H9 (cell line): ENCODE results near the gene NUP43. TPM values are rescaled to one million over a fixed set of nuclear protein-coding genes. Genes with fewer than 3 reads are reported as not detected.

ENCODE experiments used
- DNase-seq: peaks from one replicate; pipeline ENCODE4 v3.0.0-alpha.2; 2017
- H2AFZ ChIP-seq: one replicate; pipeline ENCODE4 v1.6.1; 2013; ENCODE audit warnings: mild to moderate bottlenecking, low read length, control low read depth, moderate library complexity
- H2AK5ac ChIP-seq: 2 replicates; pipeline ENCODE4 v1.6.1; 2013; ENCODE audit warnings: low read length, control low read depth, mixed read lengths; ENCODE audit not compliant: insufficient read length
- H2BK120ac ChIP-seq: one replicate; pipeline ENCODE4 v1.6.1; 2013; ENCODE audit warnings: low read depth, mild to moderate bottlenecking, low read length, control low read depth, inconsistent platforms; ENCODE audit not compliant: poor library complexity, severe bottlenecking
- H2BK12ac ChIP-seq: 2 replicates; pipeline ENCODE4 v1.6.1; 2013; ENCODE audit warnings: low read length, control low read depth, mixed read lengths, low read depth; ENCODE audit not compliant: insufficient read length
- H2BK15ac ChIP-seq: 2 replicates; pipeline ENCODE4 v1.6.1; 2013; ENCODE audit warnings: low read depth, low read length, control low read depth
- H2BK20ac ChIP-seq: one replicate; pipeline ENCODE4 v1.6.1; 2013; ENCODE audit warnings: low read depth, mild to moderate bottlenecking, low read length, control low read depth, inconsistent platforms; ENCODE audit not compliant: poor library complexity, severe bottlenecking
- H2BK5ac ChIP-seq: 2 replicates; pipeline ENCODE4 v1.6.1; 2013; ENCODE audit warnings: low read length, control low read depth, mixed read lengths; ENCODE audit not compliant: insufficient read length
- H3K14ac ChIP-seq: 2 replicates; pipeline ENCODE4 v1.6.1; 2013; ENCODE audit warnings: low read length, control low read depth; ENCODE audit not compliant: insufficient read depth
- H3K18ac ChIP-seq: 2 replicates; pipeline ENCODE4 v1.6.1; 2013; ENCODE audit warnings: low read depth, mild to moderate bottlenecking, mixed read lengths, low read length, control low read depth; ENCODE audit not compliant: insufficient read length
- H3K23ac ChIP-seq: 2 replicates; pipeline ENCODE4 v1.6.1; 2013; ENCODE audit warnings: low read length, control low read depth, mixed read lengths, low read depth; ENCODE audit not compliant: insufficient read length
- H3K23me2 ChIP-seq: 2 replicates; pipeline ENCODE4 v1.6.1; 2013; ENCODE audit warnings: low read depth, mild to moderate bottlenecking, mixed read lengths, low read length, control low read depth; ENCODE audit not compliant: insufficient read length, poor library complexity, severe bottlenecking
- H3K27ac ChIP-seq: 2 replicates; pipeline ENCODE4 v1.5.1; 2013; ENCODE audit warnings: low read length, control low read depth, mixed read lengths, low read depth; ENCODE audit not compliant: insufficient read length
- H3K27me3 ChIP-seq: 2 replicates; pipeline ENCODE4 v1.6.1; 2013; ENCODE audit warnings: low read length, control low read depth, inconsistent platforms; ENCODE audit not compliant: insufficient read depth
- H3K4ac ChIP-seq: 2 replicates; pipeline ENCODE4 v1.6.1; 2013; ENCODE audit warnings: low read depth, mild to moderate bottlenecking, control low read depth, inconsistent platforms, low read length, moderate library complexity
- H3K4me1 ChIP-seq: 2 replicates; pipeline ENCODE4 v1.6.1; 2013; ENCODE audit warnings: low read length, control low read depth, inconsistent platforms; ENCODE audit not compliant: insufficient read depth
- H3K4me2 ChIP-seq: 2 replicates; pipeline ENCODE4 v1.6.1; 2013; ENCODE audit warnings: low read length, control low read depth, mixed read lengths; ENCODE audit not compliant: insufficient read length, insufficient read depth
- H3K56ac ChIP-seq: 2 replicates; pipeline ENCODE4 v1.6.1; 2013; ENCODE audit warnings: low read depth, mild to moderate bottlenecking, mixed read lengths, low read length, control low read depth; ENCODE audit not compliant: insufficient read length
- H3K79me1 ChIP-seq: 2 replicates; pipeline ENCODE4 v1.6.1; 2013; ENCODE audit warnings: low read depth, mild to moderate bottlenecking, moderate library complexity, low read length, control low read depth, inconsistent platforms; ENCODE audit not compliant: insufficient read depth, poor library complexity, severe bottlenecking
- H3K79me2 ChIP-seq: 2 replicates; pipeline ENCODE4 v1.6.1; 2013; ENCODE audit warnings: low read length, control low read depth, inconsistent platforms; ENCODE audit not compliant: insufficient read depth
- H3K9ac ChIP-seq: 2 replicates; pipeline ENCODE4 v1.6.1; 2013; ENCODE audit warnings: low read length, control low read depth, mixed read lengths; ENCODE audit not compliant: insufficient read length; ENCODE audit errors: extremely low read depth
- H3K9me3 ChIP-seq: one replicate; pipeline ENCODE4 v1.6.1; 2013; ENCODE audit warnings: low read depth, low read length, inconsistent platforms; ENCODE audit not compliant: control insufficient read depth
- H3T11ph ChIP-seq: one replicate; pipeline ENCODE4 v1.6.1; 2013; ENCODE audit warnings: mild to moderate bottlenecking, low read length, control low read depth, inconsistent platforms
- H4K20me1 ChIP-seq: one replicate; pipeline ENCODE4 v1.6.1; 2013; ENCODE audit not compliant: control insufficient read depth, insufficient read length, insufficient read depth
- H4K5ac ChIP-seq: 2 replicates; pipeline ENCODE4 v1.6.1; 2013; ENCODE audit warnings: low read depth, mild to moderate bottlenecking, mixed read lengths, low read length, control low read depth; ENCODE audit not compliant: insufficient read length
- H4K8ac ChIP-seq: replicated peaks from 2 replicates; pipeline ENCODE4 v1.6.1; 2013; ENCODE audit warnings: low read length, control low read depth, mixed read lengths, low read depth; ENCODE audit not compliant: insufficient read length
- H4K91ac ChIP-seq: 2 replicates; pipeline ENCODE4 v1.6.1; 2013; ENCODE audit warnings: low read depth, mild to moderate bottlenecking, moderate library complexity, mixed read lengths, low read length, control low read depth; ENCODE audit not compliant: insufficient read length
- H3K27ac Mint-ChIP-seq, 3 experiments: 2 replicates in 2 of 3; 3 replicates in 1 of 3; pipeline ENCODE4 v1.8.0; 2020 to 2021; ENCODE audit warnings: mixed read lengths in 3 of 3, mild to moderate bottlenecking in 1 of 3, moderate library complexity in 1 of 3
- H3K27me3 Mint-ChIP-seq: 2 replicates; pipeline ENCODE4 v1.8.0; 2021; ENCODE audit warnings: low read depth, mild to moderate bottlenecking, moderate library complexity, mixed read lengths
- H3K36me3 Mint-ChIP-seq, 3 experiments: 2 replicates in 2 of 3; 3 replicates in 1 of 3; pipeline ENCODE4 v1.8.0; 2020 to 2021; ENCODE audit warnings: low read depth in 3 of 3, mixed read lengths in 3 of 3; ENCODE audit not compliant: insufficient read depth in 1 of 3
- H3K4me1 Mint-ChIP-seq, 2 experiments: 2 replicates each; pipeline ENCODE4 v1.8.0; 2020; ENCODE audit warnings: mixed read lengths in 2 of 2
- H3K4me3 Mint-ChIP-seq, 2 experiments: 2 replicates in 1 of 2; 3 replicates in 1 of 2; pipeline ENCODE4 v1.8.0; 2020 to 2021; ENCODE audit warnings: mild to moderate bottlenecking in 2 of 2, mixed read lengths in 2 of 2, moderate library complexity in 1 of 2
- H3K9me3 Mint-ChIP-seq, 2 experiments: 2 replicates in 1 of 2; 3 replicates in 1 of 2; pipeline ENCODE4 v1.8.0; 2020; ENCODE audit warnings: mild to moderate bottlenecking in 2 of 2, mixed read lengths in 2 of 2, moderate library complexity in 1 of 2
- WGBS: extraction: QIAGEN DNeasy Blood & Tissue Kit; methylation state at CpG from one replicate; pipeline ENCODE4 v1.1.7; 2013; ENCODE audit warnings: missing lambda C conversion rate, low lambda C conversion rate, mixed read lengths; ENCODE audit not compliant: insufficient read length; ENCODE audit errors: extremely low coverage; 5-methylcytosine and 5-hydroxymethylcytosine counted together
- total RNA-seq: library from RNA; stranded (reverse); gene quantifications from 2 replicates; pipeline ENCODE4 v1.2.1, GENCODE V29; 2021
- TF ChIP-seq, protein P1 (sequence below): fragments of 200-600 bp; sonication (generic); conservative IDR thresholded peaks from 3 replicates; pipeline ENCODE4 v1.8.0; 2021; ENCODE audit warnings: antibody characterized with exemption, mild to moderate bottlenecking

The NUP43 gene
- total RNA-seq, 1 experiment from 2014 or later: 92.1 TPM

GRCh38 chr6:149686230-149686629, 60.1 kb downstream of the NUP43 start:
- no peaks in the 10 kb centered on the region for H3K23me2 ChIP-seq
- Mint-ChIP-seq H3K27me3 (no peaks in the 10 kb centered on the region), H3K36me3 (peaks cover 15 to 52% (median 41%) of the 10 kb centered on the region in 3 experiments), H3K4me1 (no peaks in the 10 kb centered on the region; a peak in 1 of 4 replicates), H3K27ac (peak overlapping the region in 1 of 3 experiments; percentile 87; a peak in 2 of 7 replicates), H3K4me3 (no peak overlapping the region), H3K9me3 (no peaks in the 10 kb centered on the region)
- no peak overlapping the region for H3K4ac ChIP-seq
- H3T11ph ChIP-seq: no peak overlapping the region
- TF ChIP-seq, protein P1, sequence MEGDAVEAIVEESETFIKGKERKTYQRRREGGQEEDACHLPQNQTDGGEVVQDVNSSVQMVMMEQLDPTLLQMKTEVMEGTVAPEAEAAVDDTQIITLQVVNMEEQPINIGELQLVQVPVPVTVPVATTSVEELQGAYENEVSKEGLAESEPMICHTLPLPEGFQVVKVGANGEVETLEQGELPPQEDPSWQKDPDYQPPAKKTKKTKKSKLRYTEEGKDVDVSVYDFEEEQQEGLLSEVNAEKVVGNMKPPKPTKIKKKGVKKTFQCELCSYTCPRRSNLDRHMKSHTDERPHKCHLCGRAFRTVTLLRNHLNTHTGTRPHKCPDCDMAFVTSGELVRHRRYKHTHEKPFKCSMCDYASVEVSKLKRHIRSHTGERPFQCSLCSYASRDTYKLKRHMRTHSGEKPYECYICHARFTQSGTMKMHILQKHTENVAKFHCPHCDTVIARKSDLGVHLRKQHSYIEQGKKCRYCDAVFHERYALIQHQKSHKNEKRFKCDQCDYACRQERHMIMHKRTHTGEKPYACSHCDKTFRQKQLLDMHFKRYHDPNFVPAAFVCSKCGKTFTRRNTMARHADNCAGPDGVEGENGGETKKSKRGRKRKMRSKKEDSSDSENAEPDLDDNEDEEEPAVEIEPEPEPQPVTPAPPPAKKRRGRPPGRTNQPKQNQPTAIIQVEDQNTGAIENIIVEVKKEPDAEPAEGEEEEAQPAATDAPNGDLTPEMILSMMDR: no peak
- no peak overlapping the region for H3K23ac ChIP-seq
- H4K91ac ChIP-seq: no peak overlapping the region
- no peak overlapping the region for H2AK5ac ChIP-seq
- H3K27ac ChIP-seq: no peak overlapping the region
- DNase-seq: no peak
- no peak overlapping the region for H2BK20ac ChIP-seq
- WGBS: no CpG with 5 or more reads among the region's 7 CpGs
- no peak overlapping the region for H2BK12ac ChIP-seq
- no peak overlapping the region for H4K5ac ChIP-seq
- no peak overlapping the region for H3K9ac ChIP-seq
- no peak overlapping the region for H3K4me2 ChIP-seq
- no peak overlapping the region for H3K56ac ChIP-seq
- no peaks in the 10 kb centered on the region for H3K27me3 ChIP-seq
- H3K18ac ChIP-seq: no peak overlapping the region
- no peak overlapping the region for H2BK15ac ChIP-seq
- H3K79me1 ChIP-seq: no peaks in the 10 kb centered on the region
- H2BK120ac ChIP-seq: no peak overlapping the region
- H4K8ac ChIP-seq: no peak overlapping the region
- H2AFZ ChIP-seq: no peak overlapping the region
- no peaks in the 10 kb centered on the region for H3K9me3 ChIP-seq
- no peaks in the 10 kb centered on the region; the same call in 1 of the 2 replicates for H3K79me2 ChIP-seq
- no peak overlapping the region for H3K14ac ChIP-seq
- no peaks in the 10 kb centered on the region for H3K4me1 ChIP-seq
- H2BK5ac ChIP-seq: no peak overlapping the region
- no peaks in the 10 kb centered on the region for H4K20me1 ChIP-seq
